IMR-90 (cell line): ENCODE data around the gene DBNDD2.

Experiments used
- BHLHE40 ChIP-seq: fragments of 150-350 bp; IDR thresholded peaks from 2 replicates; pipeline ENCODE4 v1.6.1; 2016; ENCODE audit warnings: mild to moderate bottlenecking, low read depth, low read length
- CEBPB ChIP-seq: IDR thresholded peaks from 2 replicates; pipeline ENCODE4 v1.6.1; 2012; ENCODE audit warnings: low read depth, low read length, improper control_type of control experiment
- ELK1 ChIP-seq: fragments of 150-350 bp; IDR thresholded peaks from 2 replicates; pipeline ENCODE4 v1.6.1; 2016; ENCODE audit warnings: low read depth, mild to moderate bottlenecking, low read length, moderate library complexity, borderline replicate concordance
- MAFK ChIP-seq: IDR thresholded peaks from 2 replicates; pipeline ENCODE4 v1.6.1; 2012; ENCODE audit warnings: low read depth, low read length, improper control_type of control experiment
- POLR2A ChIP-seq: IDR thresholded peaks from 2 replicates; pipeline ENCODE4 v1.6.1; 2012; ENCODE audit warnings: mild to moderate bottlenecking, low read depth, low read length
- RAD21 ChIP-seq: IDR thresholded peaks from 2 replicates; pipeline ENCODE4 v1.6.1; 2012; ENCODE audit warnings: low read length, improper control_type of control experiment
- RCOR1 ChIP-seq: IDR thresholded peaks from 2 replicates; pipeline ENCODE4 v1.6.1; 2012; ENCODE audit warnings: mild to moderate bottlenecking, low read length, improper control_type of control experiment; ENCODE audit not compliant: insufficient replicate concordance
- SMC3 ChIP-seq: fragments of 150-350 bp; IDR thresholded peaks from 2 replicates; pipeline ENCODE4 v1.6.1; 2016; ENCODE audit warnings: low read depth, mild to moderate bottlenecking, antibody characterized with exemption, low read length, moderate library complexity
- USF2 ChIP-seq: fragments of 150-350 bp; IDR thresholded peaks from 2 replicates; pipeline ENCODE4 v1.6.1; 2017; ENCODE audit warnings: mild to moderate bottlenecking, antibody characterized with exemption, low read length, low read depth
- TF ChIP-seq, protein P1 (sequence below): conservative IDR thresholded peaks from 2 replicates; pipeline ENCODE4 v1.5.1; 2012; ENCODE audit warnings: mild to moderate bottlenecking, low read depth, low read length, improper control_type of control experiment

DNA sequence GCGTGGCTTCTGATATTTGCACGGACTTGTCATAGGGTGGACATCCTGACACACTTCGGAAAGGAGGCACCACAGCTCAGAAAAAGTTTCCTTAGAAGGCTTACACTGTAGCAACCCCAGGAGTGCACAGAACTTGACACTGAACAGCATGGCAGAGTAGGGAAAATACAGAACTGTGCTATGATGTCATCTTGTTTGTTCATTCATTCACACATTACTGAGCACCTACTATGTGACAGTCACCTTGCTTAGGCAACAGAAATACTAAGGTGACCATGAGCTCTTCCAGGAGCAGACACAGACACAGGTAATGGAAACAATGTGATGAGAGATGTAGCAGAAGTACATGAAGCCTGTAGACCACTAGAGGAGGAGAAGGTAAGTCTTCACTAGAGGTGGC, 5.4 kb downstream of the DBNDD2 start:
- TF ChIP-seq, protein P1, sequence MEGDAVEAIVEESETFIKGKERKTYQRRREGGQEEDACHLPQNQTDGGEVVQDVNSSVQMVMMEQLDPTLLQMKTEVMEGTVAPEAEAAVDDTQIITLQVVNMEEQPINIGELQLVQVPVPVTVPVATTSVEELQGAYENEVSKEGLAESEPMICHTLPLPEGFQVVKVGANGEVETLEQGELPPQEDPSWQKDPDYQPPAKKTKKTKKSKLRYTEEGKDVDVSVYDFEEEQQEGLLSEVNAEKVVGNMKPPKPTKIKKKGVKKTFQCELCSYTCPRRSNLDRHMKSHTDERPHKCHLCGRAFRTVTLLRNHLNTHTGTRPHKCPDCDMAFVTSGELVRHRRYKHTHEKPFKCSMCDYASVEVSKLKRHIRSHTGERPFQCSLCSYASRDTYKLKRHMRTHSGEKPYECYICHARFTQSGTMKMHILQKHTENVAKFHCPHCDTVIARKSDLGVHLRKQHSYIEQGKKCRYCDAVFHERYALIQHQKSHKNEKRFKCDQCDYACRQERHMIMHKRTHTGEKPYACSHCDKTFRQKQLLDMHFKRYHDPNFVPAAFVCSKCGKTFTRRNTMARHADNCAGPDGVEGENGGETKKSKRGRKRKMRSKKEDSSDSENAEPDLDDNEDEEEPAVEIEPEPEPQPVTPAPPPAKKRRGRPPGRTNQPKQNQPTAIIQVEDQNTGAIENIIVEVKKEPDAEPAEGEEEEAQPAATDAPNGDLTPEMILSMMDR: no peak
- no peak for TF ChIP-seq BHLHE40
- TF ChIP-seq POLR2A: no peak
- TF ChIP-seq RAD21: no peak
- no peak for TF ChIP-seq ELK1
- TF ChIP-seq RCOR1: no peak
- no peak for TF ChIP-seq CEBPB
- no peak for TF ChIP-seq MAFK
- TF ChIP-seq USF2: no peak
- TF ChIP-seq SMC3: no peak
